ENCODE data around the gene AATF. TPM values are rescaled to one million over a fixed set of nuclear protein-coding genes. Genes with fewer than 3 reads are reported as not detected.

The AATF gene
- total and polyA plus RNA-seq, 9 of the 15 experiments (the other 6 are each of a cell fraction or from before 2014, with no cell fraction given): 34.5 to 133 (median 90.1) TPM

DNA sequence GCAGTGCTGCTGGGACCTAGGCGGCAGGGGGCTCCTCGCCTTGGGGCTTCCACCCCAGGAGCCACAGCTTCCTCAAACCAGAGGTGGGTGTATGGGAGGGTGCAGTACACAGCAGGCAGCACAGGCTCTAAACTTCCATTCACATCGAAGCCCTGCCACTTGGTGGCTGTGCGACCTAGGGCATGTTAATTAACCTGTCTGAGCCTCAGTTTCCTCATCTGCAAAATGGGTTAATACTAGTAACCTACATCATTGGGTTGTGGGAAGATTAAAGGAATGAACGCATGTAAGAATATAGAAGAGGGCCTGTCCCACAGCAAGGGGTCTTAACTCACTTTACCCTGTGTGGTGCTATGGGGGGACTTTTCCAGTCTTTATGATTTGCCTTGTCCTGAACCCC is 38.2 kb upstream of the AATF start (continued):
- 0 out of 2 replicates have a peak, but pooled peaks have one; percentile 46 for TF ChIP-seq CBX1 (IDR thresholded peaks at IDR 0.05; ENCODE audit: low read depth)
- peak; percentile 84 for TF ChIP-seq RBM25 (IDR thresholded peaks at IDR 0.05; ENCODE audit: low read depth, low read length, severe bottlenecking)
- no peak for TF ChIP-seq TGIF2 (CRISPR knock-in tag; IDR thresholded peaks at IDR 0.05)
- no peak for TF ChIP-seq FOXJ2 (tag; IDR thresholded peaks at IDR 0.05)
- no peak for TF ChIP-seq SAP30 (IDR thresholded peaks at IDR 0.05; ENCODE audit: borderline replicate concordance, insufficient read depth, low read depth, low read length, poor library complexity, severe bottlenecking)

DNA sequence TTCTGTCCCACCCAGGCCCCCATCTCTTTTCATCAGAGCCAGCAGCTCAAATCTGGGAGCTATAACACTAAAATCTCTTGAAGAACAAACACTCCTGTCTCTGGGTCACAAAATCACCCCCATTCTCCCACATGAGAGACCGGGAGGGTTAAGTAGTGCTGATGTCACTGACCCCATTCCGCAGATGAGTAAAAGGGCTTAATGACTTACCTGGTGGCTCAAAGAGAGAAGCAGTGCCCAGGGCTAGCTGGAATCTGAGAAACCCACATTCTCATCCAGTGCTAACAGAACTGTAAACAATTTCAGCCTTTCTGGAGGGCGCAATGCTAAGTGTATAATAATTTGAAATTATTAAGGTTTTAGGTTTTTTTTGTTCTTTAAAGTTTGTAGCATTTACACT is 37.8 kb upstream of the AATF start:
- Histone ChIP-seq H3K36me3 (ENCODE audit: control insufficient read depth, insufficient read depth, low read length) (no peaks in the 10 kb centered on the region), H3K27ac (ENCODE audit: extremely low read depth, low read depth, low read length) (no peak overlapping the region), H3K4me1 (replicated peaks in 1 of 2; ENCODE audit: control insufficient read depth in 2 of 2, insufficient read depth in 2 of 2, low read length in 2 of 2) (no peaks in the 10 kb centered on the region), H3K79me2 (ENCODE audit: control insufficient read depth, insufficient read depth, low read length) (no peaks in the 10 kb centered on the region), H3K9ac (ENCODE audit: insufficient read depth in 1 of 2, low read depth in 2 of 2, low read length in 2 of 2) (no peak overlapping the region), H4K20me1 (replicated peaks; ENCODE audit: control insufficient read depth, insufficient read depth, low read length) (no peaks in the 10 kb centered on the region), H2AFZ (ENCODE audit: low read depth, low read length) (no peak overlapping the region), H3K4me2 (ENCODE audit: insufficient read depth, low read length) (no peak overlapping the region), H3K9me3 (replicated peaks; ENCODE audit: control insufficient read depth, insufficient read depth, low read depth, low read length) (no peaks in the 10 kb centered on the region), H3K9me1 (ENCODE audit: control insufficient read depth, insufficient read depth, low read length) (no peaks in the 10 kb centered on the region), H3K27me3 (ENCODE audit: control insufficient read depth in 2 of 2, insufficient read depth in 2 of 2, low read length in 2 of 2) (peaks cover 7 to 25% of the 10 kb centered on the region in 2 experiments; a peak in 4 of 5 replicates), H3K4me3 (no peak overlapping the region)
- DNase-seq (ENCODE audit: extremely low read depth in 1 of 4, low spot score in 3 of 4) (no peak), ATAC-seq (no peak), FAIRE-seq (no peak)
- intact Hi-C loops (cut with micrococcal nuclease): no loop called here
- WGBS (ENCODE audit: insufficient coverage, low coverage, missing lambda C conversion rate): 0% methylated on average over 3 of the region's 3 CpGs
- TF ChIP-seq MAFF (IDR thresholded peaks at IDR 0.05; ENCODE audit: low read length) (no peak), BCL6 (CRISPR knock-in tag; IDR thresholded peaks at IDR 0.05) (no peak), U2AF2 (optimal IDR thresholded peaks at IDR 0.05; ENCODE audit: low read depth, low read length) (no peak), KHSRP (IDR thresholded peaks at IDR 0.05) (no peak), SRSF1 (IDR thresholded peaks at IDR 0.05; ENCODE audit: low read depth, low read length) (no peak)
- TF ChIP-seq, protein P1, sequence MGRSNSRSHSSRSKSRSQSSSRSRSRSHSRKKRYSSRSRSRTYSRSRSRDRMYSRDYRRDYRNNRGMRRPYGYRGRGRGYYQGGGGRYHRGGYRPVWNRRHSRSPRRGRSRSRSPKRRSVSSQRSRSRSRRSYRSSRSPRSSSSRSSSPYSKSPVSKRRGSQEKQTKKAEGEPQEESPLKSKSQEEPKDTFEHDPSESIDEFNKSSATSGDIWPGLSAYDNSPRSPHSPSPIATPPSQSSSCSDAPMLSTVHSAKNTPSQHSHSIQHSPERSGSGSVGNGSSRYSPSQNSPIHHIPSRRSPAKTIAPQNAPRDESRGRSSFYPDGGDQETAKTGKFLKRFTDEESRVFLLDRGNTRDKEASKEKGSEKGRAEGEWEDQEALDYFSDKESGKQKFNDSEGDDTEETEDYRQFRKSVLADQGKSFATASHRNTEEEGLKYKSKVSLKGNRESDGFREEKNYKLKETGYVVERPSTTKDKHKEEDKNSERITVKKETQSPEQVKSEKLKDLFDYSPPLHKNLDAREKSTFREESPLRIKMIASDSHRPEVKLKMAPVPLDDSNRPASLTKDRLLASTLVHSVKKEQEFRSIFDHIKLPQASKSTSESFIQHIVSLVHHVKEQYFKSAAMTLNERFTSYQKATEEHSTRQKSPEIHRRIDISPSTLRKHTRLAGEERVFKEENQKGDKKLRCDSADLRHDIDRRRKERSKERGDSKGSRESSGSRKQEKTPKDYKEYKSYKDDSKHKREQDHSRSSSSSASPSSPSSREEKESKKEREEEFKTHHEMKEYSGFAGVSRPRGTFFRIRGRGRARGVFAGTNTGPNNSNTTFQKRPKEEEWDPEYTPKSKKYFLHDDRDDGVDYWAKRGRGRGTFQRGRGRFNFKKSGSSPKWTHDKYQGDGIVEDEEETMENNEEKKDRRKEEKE (IDR thresholded peaks at IDR 0.05; ENCODE audit: borderline replicate concordance in 1 of 2, control insufficient read depth in 1 of 2, low read depth in 2 of 2, low read length in 1 of 2): no peak
- TF ChIP-seq, protein P2, sequence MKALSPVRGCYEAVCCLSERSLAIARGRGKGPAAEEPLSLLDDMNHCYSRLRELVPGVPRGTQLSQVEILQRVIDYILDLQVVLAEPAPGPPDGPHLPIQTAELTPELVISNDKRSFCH (CRISPR knock-in tag; IDR thresholded peaks at IDR 0.05): no peak
- TF ChIP-seq, protein P2 (tag; IDR thresholded peaks at IDR 0.05): no peak
- ChIA-PET CTCF (ENCODE audit: low intra/inter-chr PET ratio) (no interaction called here), POLR2A (no interaction called here)
- in situ Hi-C loops (cut with MboI): no loop called here
- BruUV-seq (replicated peaks): no TSS peak
